ENCODE data around the gene FSIP1.

FSIP1 gene

GRCh38 chr15:39792025-39792843, 9.6 kb upstream of the FSIP1 start:
- DNase-seq, result no peak

- DNase-seq, result no peak
Measured at GRCh38 chr15:39789736-39790135, 7.1 kb upstream of the FSIP1 start.

GRCh38 chr15:39788800-39789565, 6.3 kb upstream of the FSIP1 start:
- no peak for DNase-seq

GRCh38 chr15:39788108-39788507, 5.5 kb upstream of the FSIP1 start:
- DNase-seq, result no peak

GRCh38 chr15:39787479-39787878, 4.8 kb upstream of the FSIP1 start:
- DNase-seq, result no peak

GRCh38 chr15:39786447-39787056, 3.9 kb upstream of the FSIP1 start:
- DNase-seq, result no peak

GRCh38 chr15:39785841-39786240, 3.2 kb upstream of the FSIP1 start:
- no peak for DNase-seq

GRCh38 chr15:39785139-39785538, 2.5 kb upstream of the FSIP1 start:
- no peak for DNase-seq

- DNase-seq, result no peak
Measured at GRCh38 chr15:39784638-39785037, 2.0 kb upstream of the FSIP1 start.

GRCh38 chr15:39784125-39784524, 1.5 kb upstream of the FSIP1 start:
- DNase-seq, result no peak

- DNase-seq, result no peak
Measured at GRCh38 chr15:39783244-39783820, 691 bp upstream of the FSIP1 start.

- DNase-seq, result no peak
Measured at GRCh38 chr15:39781967-39782302, 706 bp downstream of the FSIP1 start.

GRCh38 chr15:39781147-39781966, 1.3 kb downstream of the FSIP1 start:
- DNase-seq, result no peak

GRCh38 chr15:39778021-39778420, 4.6 kb downstream of the FSIP1 start:
- DNase-seq, result no peak

GRCh38 chr15:39777496-39777895, 5.1 kb downstream of the FSIP1 start:
- DNase-seq, result no peak

- no peak for DNase-seq
Measured at GRCh38 chr15:39776068-39776467, 6.6 kb downstream of the FSIP1 start.

GRCh38 chr15:39774688-39775267, 7.9 kb downstream of the FSIP1 start:
- no peak for DNase-seq

GRCh38 chr15:39770748-39771689, 11.6 kb downstream of the FSIP1 start:
- DNase-seq, result no peak

GRCh38 chr15:39767921-39768320, 14.7 kb downstream of the FSIP1 start:
- DNase-seq, result no peak

GRCh38 chr15:39761006-39761405, 21.6 kb downstream of the FSIP1 start:
- no peak for DNase-seq

Measured in NCI-H187 treated with DMSO at 0.1 percent for 48 hours (cell line).